Fibroblast of pulmonary artery (primary cell): ENCODE results near the gene CDH3.

ENCODE experiments used
- DNase-seq: peaks from one replicate; pipeline ENCODE4 v3.0.0-alpha.2; 2010; ENCODE audit warnings: low read depth
- H3K4me3 ChIP-seq: replicated peaks from 2 replicates; pipeline ENCODE4 v1.5.1; 2011; ENCODE audit warnings: low read depth, mild to moderate bottlenecking, control low read depth, low read length, moderate library complexity
- CTCF ChIP-seq: IDR thresholded peaks from 2 replicates; pipeline ENCODE4 v1.5.1; 2011; ENCODE audit warnings: mild to moderate bottlenecking, control low read depth, low read length, inconsistent platforms; ENCODE audit errors: missing control alignments

Gene CDH3

GRCh38 chr16:68719993-68720489 is 74.9 kb downstream of the CDH3 start:
- no peak overlapping the region for H3K4me3 ChIP-seq
- no peak for TF ChIP-seq CTCF
- DNase-seq: no peak

GRCh38 chr16:68722119-68723024 is 77.3 kb downstream of the CDH3 start:
- no peak for TF ChIP-seq CTCF
- no peak overlapping the region for H3K4me3 ChIP-seq
- DNase-seq: no peak

- no peak overlapping the region for H3K4me3 ChIP-seq
- no peak for TF ChIP-seq CTCF
- DNase-seq: no peak
Observed at GRCh38 chr16:68724797-68725196, 79.7 kb downstream of the CDH3 start.

GRCh38 chr16:68728523-68728922 is 83.4 kb downstream of the CDH3 start:
- H3K4me3 ChIP-seq: no peak overlapping the region
- TF ChIP-seq CTCF: no peak
- DNase-seq: no peak

GRCh38 chr16:68731637-68732036 is 86.5 kb downstream of the CDH3 start:
- no peak for DNase-seq
- H3K4me3 ChIP-seq: no peak overlapping the region
- no peak for TF ChIP-seq CTCF

GRCh38 chr16:68732042-68732680 is 87.1 kb downstream of the CDH3 start:
- DNase-seq: no peak
- TF ChIP-seq CTCF: no peak
- H3K4me3 ChIP-seq: no peak overlapping the region
